Activated T-cell treated with anti-CD3 and anti-CD28 coated beads for 48 hours (primary cell): ENCODE data around the gene SLC18A3.

Experiments
- DNase-seq: peaks from one replicate; pipeline ENCODE4 v3.0.0-alpha.2; 2020; ENCODE audit warnings: low read depth

Gene SLC18A3

DNA sequence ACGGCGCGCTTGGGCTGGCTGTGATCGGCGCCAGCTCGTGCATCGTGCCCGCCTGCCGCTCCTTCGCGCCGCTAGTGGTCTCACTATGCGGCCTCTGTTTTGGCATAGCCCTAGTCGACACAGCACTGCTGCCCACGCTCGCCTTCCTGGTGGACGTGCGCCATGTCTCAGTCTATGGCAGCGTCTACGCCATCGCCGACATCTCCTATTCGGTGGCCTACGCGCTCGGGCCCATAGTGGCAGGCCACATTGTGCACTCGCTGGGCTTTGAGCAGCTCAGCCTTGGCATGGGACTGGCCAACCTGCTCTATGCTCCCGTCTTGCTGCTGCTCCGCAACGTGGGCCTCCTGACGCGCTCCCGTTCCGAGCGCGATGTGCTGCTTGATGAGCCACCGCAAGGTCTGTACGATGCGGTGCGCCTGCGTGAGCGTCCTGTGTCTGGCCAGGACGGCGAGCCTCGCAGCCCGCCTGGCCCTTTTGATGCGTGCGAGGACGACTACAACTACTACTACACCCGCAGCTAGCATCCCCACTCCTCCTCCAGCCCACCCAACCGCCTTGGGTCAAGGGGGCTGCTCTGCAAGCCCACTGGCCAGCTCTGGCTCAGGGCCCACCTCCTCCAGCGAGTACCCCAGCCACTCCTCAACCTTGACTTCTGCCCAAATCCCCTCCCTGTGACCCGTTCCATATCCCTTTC lies 1.9 kb downstream of the SLC18A3 start:
- no peak for DNase-seq

DNA sequence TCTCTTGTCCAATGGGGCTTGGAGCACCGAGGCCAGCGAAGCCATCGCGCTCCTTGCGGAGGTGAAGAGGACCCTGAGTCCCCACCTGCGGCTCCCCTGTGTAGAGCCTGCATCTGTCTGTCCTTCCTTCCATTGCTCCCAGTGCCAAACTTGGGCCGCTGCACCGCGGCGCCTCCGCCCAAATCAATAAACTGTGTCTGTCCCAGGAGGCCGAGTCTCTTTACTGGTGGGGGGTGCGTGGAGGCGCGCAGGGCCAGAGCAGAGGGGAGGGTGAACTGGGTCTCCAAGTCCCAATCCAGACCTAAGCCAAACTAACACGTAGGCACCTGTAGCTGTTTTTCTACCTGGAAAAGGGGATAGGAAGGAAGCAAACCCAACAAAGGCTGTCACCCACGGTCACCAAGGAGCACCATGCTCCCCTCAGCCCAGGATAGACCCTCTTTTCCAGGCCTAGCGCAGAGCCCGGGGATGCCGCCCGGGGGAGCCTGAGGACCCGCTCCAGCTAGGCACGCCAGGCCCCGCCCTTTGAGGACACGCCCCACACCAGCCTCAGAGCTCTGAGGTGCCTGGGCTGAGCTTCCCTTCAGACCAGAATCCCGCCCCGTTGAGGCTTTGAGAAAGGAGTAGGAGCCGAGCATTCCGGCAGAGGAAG lies 2.5 kb downstream of the SLC18A3 start:
- DNase-seq = no peak

DNA sequence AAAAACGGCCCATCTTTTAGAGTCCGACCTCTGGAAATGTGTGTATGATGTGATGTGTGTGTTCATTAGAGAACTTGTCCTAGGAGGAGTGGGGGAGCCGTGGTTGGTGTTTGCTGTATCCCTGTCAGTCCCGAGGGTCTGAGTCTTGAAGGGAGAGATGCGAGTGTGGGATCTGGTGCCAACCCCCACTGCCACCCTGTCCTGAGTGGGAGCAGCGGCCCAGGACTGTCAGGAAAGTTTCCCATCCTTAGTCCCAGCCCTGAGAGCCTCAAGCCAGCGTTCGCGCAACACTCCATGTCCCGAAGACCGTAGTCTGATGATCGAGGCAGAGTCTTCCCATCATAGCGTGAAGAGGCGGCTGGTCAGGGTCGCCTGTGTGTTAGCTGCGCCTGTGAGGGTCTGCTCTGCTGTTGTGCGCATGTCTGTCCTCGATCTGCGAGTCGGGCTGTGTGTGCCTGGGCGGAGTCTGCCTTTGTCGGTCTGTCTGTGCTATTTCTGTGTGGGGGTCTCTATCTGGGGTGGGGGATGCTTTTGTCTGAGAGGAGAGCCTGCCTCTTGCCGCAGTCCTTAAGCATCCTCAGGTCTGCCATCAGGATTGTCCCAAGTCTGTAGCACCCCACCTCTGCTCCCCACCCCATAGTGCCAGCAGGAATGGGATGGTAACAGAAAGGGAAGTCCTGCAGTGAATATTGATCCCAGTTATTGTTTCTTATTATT lies 3.2 kb downstream of the SLC18A3 start:
- DNase-seq = no peak

DNA sequence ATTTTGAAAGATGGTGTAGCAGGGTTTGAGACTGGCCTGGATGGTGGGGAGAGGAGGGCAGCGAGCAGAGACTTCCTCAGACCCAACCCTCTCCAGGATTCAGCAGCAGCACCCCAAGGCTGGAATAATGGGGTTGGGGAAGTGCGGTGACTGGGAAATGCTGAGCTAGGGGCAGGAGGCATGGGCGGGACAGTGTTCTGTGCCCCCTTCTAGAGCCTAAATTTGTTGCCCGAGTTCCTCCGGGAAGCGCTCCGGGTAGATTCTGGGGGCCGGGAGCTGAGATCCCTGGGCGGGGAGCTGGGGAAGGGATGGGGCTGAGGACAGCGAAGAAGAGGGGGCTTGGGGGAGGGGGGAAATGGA lies 3.8 kb downstream of the SLC18A3 start, which contains the start of gene CHAT:
TSS of gene CHAT (plus strand) at position 156 of the 360 bp plus-strand sequence. CDS start at position 309, 153 bp downstream.
- DNase-seq = no peak

DNA sequence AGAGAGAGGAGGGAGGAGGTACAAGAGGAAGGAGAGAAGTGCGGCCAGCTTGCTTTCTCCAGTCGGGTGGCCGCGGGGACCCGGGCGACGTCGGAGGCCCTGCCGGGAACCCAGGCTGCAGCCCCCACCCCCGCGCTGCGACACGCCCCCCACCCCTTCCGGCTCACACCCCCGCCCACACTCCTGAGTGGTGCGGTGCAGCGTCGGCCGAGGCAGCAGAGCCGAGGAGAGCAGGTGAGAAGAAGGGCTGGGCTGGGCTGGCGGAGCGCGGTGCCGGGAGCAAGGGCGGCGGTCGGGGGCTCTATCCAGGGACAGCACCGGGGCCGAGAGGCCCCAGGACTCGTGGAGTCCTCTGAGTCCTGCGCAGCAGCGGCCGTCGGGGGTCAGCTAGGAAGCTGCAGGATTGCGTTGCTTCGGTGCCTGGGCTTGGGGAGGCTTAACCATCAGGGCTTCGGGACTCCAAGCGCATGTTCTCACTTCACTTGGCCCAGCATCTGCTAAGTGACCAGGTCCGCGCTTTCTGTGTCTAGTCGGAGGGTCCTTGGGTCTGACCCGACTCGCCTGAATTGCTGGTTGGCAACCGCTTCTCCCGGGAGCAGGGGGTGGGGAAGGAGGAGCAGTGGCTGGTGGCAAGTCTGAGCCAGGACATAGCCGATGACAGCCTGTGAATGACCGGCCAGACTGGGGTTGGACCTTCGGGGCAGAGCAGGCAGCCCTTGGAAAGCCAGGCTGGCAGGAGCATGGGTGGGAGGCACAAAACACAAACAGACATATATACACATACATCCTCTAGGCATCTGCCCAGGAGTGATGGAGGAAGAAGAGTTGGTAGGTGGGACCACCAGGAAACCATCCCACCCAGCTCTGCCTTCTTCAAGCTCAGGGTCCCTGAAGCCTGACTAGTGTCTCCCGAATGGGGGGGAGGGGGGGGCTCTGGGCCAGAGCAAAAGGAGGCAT lies 4.4 kb downstream of the SLC18A3 start:
- DNase-seq = no peak

DNA sequence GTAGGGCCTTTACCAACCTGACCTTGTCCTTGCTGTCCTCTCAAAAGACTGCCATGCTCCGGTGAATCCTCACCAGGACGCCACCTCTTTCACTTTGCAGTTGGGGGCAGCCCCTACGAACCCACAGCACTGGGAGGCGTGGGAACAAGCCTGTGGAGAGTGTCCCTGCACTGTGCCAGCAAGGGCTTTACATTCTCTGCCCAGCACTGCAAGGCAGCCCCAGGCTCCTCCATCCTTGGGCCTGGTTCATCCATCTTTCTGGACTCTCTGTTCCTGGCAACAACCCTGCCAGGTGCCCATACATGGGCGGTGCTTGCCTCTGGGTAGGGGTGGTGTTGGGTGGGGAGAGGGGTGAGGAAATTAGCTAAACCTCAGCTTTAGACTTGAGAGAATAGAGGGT lies 5.1 kb downstream of the SLC18A3 start:
- DNase-seq = no peak

DNA sequence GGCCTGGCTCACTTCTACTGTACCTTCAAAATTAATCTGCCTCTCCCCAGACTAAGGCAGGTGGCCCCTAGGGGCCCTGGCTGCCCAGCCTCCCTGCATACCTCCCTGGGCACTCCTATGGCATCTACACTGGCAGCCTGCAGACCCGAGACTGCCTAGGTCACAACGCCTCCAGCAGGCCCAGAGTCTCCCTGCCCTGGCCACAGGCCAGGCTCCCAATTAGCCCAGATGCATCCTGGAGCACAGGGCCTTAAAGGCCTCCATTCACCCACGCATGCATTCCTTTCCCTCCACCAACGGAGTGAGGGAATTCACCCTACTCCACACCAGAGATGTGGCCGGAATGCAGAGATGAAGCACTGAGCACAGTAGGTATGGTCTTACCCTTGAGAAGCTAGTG lies 5.6 kb downstream of the SLC18A3 start:
- no peak for DNase-seq

DNA sequence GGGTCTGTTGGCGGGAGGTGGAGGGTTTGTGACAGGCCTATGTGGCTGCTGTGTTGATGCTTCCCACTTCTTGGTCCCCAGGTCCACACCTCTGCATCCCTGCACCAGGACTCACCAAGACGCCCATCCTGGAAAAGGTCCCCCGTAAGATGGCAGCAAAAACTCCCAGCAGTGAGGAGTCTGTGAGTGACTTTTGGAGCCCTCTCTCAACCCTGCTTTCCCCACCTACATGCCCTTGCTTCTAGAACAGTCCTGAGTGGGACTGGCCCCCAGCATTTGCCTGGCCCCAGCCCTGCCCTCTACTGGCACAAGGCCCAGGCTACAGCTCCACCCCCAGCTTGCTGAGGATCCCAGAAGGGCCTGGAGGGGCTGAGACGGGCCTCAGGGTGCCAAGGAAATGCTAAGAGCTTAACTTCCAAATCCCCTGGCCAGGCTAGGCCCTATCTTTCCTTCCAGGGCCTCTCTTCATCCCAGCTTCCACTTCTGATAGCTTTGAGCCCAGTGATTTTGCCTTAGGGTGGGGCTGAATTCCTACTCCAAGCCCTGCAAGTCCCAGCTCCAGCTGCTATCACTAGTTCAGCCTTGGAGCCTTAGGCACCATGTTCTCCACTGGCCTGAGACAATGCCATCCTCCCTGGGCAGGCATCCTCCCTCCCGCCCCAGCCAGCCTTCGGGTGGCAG lies 6.5 kb downstream of the SLC18A3 start:
- no peak for DNase-seq

DNA sequence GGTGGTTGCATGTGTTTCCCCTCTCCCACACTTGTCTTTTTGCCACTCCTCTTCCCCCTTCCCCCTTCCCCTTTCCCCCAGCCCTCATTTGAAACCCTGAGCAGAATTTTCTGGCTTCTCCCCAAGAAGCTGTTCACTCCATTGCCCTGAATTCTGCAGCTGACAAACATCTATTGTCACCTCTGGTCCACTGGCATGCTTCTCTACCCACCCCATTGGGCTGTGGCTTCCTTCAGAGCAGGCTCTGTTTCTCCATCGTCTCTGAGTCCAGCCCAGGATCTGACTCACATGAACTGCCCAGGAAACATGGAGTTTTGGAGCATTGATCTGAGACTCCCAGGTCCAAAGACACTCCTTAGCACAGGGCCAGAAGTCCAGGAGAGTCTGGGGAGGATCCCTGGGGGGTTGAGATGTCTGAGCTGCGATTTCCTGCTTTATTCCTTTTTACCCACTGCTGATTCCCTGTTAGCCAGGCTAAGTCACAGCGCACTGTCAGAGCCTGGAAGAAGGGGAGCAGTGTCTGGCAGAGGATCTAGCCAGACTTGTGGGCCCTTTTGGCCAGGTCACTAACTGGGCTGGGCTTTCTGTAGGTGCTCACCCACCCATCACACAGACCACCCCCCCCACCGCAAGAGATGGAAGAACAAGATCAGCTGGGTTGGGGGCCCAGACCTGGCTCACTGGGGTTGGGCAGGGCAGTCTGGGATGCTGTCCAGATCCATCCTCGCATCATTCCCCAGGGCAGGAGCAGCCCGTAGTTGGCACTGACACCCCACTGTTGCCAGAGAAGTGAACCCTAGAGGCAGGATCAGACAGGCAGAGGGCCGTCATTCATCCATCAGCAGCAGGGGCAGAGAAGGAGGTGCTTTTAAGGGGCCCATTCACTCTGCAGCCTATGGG lies 7.3 kb downstream of the SLC18A3 start:
- no peak for DNase-seq

DNA sequence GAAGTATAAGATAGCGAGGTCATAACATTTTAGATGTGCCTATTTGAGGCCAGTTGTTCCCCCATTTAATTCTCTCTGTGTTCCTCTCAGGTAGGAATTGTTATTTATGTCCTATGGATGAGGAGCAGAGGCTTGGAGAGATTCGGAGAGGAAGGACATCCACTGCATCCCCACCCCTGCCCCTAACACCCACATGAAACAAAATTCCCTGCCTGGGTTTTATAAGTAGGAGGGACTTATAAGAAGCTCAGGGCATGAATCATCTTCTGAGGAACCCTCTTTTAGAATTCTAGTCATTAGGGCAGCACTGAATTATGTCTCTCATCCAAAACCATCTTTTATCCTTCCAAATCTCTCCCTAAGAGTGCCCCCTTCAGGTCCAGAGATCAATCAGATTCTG lies 8.7 kb downstream of the SLC18A3 start:
- DNase-seq = no peak

DNA sequence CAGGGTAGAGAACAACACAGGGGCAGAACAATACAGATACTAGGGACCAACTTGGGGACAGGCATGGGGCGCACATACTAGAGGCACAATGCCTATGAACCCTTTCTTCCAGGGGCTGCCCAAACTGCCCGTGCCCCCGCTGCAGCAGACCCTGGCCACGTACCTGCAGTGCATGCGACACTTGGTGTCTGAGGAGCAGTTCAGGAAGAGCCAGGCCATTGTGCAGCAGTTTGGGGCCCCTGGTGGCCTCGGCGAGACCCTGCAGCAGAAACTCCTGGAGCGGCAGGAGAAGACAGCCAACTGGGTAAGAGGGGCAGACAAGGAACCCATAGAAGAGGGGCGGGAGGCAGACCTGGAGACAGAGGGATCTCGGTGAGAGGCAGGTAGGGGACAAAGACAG lies 9.5 kb downstream of the SLC18A3 start:
- no peak for DNase-seq

DNA sequence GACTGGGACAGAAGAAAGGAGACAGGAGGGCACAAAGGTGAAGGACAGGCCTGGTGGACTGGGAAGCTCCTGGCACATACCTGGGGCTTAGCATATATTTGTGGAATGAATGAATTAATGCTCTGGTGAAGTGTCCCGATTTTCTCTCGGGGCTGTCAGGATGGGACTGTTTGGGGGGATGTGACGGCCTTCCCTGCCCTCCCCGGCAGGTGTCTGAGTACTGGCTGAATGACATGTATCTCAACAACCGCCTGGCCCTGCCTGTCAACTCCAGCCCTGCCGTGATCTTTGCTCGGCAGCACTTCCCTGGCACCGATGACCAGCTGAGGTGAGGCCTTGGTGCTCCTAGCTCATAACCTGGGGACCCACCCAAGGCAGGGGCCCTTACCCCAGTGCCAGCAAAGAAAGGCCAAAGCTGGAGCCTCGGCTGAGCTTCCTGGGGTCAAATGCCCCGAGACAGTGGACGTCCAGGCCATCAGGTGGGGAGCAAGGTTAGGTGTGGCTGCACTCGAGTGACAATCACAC lies 10.2 kb downstream of the SLC18A3 start:
- DNase-seq = no peak

DNA sequence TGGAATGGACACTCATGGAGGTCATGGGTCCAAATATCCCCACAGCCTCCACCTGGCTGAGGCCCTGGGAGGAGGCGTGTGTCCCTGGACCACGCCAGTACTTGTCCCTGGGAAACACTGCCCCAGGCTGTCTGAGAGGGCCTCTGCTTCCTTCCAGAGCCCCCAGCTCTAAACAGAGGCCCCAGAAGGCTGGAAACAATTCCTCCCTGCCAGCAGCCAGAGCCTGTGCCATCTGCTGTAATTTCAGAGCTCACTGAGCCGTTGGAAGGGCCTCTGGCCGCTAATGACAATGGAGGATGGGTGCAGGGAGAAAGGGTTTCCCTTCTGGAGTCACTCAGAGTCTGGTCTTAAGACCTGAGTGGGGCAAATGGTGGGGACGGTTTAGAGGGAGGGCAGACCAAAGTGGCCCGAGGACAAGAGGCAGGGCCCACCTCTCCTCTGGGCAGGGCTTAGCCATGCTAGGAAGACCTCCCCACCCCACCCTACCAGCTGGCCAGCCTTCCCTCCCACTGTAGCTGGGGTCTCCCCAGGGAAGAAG lies 10.8 kb downstream of the SLC18A3 start:
- DNase-seq = no peak

DNA sequence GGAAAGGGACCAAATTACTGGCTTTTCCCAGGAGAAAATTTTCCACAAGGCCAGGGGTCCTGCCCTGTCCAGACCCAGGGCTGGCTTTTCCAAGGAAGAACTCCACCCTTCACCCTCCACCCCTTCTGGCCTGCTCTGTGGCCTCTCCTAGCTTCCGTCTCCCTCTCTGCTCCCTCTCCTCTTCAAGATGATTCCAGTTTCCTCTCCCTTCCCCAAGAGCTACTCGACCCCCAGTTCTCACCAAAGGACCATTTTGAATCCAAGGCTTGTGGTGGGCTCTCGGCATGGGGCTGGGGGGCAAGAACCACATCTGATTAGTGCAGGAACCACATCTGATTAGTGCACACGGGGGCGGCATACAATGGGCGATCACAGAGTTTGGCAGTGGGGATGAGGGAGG lies 11.5 kb downstream of the SLC18A3 start:
- no peak for DNase-seq

DNA sequence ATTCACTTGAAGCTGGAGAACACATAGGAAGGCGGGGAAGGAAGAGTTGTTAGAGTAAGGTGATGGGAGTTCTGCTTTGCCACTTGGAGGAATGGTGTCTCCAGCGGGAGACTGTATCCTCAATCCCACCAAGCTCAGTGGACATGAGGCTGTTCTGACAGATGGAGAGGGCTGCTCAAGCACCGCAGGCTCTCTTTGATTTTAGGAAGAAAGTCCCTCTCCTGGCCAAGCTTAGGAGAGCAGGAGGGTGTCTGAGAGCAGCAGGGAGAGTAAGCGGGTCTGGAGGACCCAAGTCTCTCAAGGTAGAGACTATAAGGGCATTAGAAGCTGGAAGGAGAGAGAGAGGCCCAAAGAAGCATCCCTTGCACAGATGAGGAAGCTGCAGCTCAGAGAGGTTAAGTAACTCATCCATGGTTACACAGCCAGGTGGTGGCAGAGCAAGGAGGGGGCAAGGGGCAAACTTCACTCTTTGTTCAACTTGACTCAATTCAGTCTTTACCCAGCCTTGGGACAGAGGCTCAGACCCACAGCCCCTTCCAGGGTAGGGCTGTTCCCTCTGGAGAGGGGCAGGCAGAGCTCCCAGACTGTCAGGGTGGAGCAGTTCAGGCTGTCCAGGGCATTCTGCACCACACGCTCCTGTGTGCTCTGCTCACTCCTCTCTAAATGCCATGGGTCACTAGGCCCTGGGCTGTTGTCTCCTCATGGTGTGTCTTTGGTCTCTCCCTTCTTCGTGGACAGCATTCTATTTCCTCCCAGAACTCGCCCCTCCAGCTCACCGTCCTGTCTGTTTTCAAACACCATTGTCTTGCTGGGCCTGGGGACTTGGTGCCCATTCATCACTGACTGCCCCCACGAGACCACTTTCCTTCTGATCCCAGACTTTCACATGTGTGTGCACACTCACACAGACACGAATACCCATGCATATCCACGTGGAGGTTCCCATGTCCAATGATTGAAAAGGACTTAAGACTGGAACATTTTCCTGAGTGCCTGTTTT lies 12.6 kb downstream of the SLC18A3 start:
- DNase-seq = no peak

DNA sequence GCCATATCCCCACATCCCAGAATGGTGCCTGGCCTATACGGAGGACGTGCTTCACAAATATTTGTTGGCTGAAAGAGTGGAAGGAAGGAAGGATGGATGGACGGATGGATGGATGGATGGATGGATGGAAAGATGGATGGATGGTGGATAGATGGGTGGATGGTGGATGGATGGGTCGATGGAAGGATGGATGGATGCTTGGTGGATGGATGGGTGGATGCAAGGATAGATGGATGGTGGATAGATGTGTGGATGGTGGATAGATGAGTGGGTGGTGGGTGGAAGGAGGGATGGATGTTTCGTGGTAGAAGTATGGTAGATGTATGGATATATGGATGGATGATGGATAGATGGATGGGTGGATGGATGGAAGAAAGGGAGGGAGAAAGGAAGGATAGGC lies 14.5 kb downstream of the SLC18A3 start:
- DNase-seq = no peak

DNA sequence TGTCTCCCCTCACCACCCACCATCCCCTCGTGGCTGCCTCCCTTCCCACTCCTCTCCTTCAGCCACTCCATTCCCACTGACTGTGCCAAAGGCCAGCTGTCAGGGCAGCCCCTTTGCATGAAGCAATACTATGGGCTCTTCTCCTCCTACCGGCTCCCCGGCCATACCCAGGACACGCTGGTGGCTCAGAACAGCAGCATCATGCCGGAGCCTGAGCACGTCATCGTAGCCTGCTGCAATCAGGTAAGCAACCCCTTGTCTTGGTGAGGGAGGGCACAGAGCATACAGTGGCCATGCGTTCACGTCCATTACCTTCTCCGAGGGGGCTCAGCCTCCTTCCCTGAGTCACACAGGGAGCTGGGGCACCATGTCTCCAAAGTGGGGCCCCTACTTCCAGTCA lies 15.3 kb downstream of the SLC18A3 start:
- no peak for DNase-seq

DNA sequence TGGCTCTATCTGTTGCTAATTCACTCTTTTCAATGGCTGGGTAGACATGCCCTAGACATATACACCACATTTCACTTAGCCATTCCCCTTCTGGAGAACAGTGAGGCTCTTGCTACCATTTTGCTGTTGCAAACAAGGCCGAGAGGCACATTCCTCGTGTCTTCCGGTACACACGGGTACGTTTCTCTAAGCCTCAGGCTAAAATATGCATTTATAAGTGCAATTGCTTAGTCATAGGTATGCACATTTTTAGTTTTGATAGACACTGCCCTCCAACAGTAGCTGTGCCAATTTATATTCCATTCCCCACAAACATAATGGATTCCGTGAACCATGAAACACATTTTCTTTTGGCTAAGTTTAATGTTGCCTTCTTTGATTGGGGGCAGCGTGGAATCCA lies 16.9 kb downstream of the SLC18A3 start:
- DNase-seq = no peak
